ENCODE measurements around the gene MBD2.

GRCh38 chr18:54147439-54147838, 77.0 kb downstream of the MBD2 start:
- no peak for TF ChIP-seq ESRRG (CRISPR knock-in tag; IDR thresholded peaks at IDR 0.05)
- no peak for TF ChIP-seq BACH2 (CRISPR knock-in tag; IDR thresholded peaks at IDR 0.05; ENCODE audit: borderline replicate concordance)
- TF ChIP-seq TCF4 (CRISPR knock-in tag; IDR thresholded peaks at IDR 0.05; ENCODE audit: borderline replicate concordance), result no peak
- TF ChIP-seq SNAI2 (CRISPR knock-in tag; IDR thresholded peaks at IDR 0.05), result no peak
- TF ChIP-seq PATZ1 (CRISPR knock-in tag; IDR thresholded peaks at IDR 0.05; ENCODE audit: borderline replicate concordance), result no peak
- TF ChIP-seq ISL1 (CRISPR knock-in tag; IDR thresholded peaks at IDR 0.05), result no peak
- no peak for TF ChIP-seq CREB5 (CRISPR knock-in tag; IDR thresholded peaks at IDR 0.05; ENCODE audit: low read depth)
- TF ChIP-seq RARB (CRISPR knock-in tag; IDR thresholded peaks at IDR 0.05), result no peak
- no peak for TF ChIP-seq GLIS3 (CRISPR knock-in tag; IDR thresholded peaks at IDR 0.05)

All from SK-N-SH treated with all-trans-retinoic acid at 6 μM for 48 hours (cell line).